GM12875 (cell line): ENCODE data around the gene TEKT2.

Experiments used
- H3K4me3 ChIP-seq: one replicate; pipeline ENCODE4 v1.5.1; 2011; ENCODE audit warnings: low read depth, low read length, control low read depth
- TF ChIP-seq, protein P1 (sequence below): IDR thresholded peaks from 2 replicates; pipeline ENCODE4 v1.5.1; 2011; ENCODE audit warnings: low read depth, mild to moderate bottlenecking, control low read depth, inconsistent platforms, low read length, moderate library complexity, borderline replicate concordance; ENCODE audit not compliant: insufficient read depth

The TEKT2 gene

DNA sequence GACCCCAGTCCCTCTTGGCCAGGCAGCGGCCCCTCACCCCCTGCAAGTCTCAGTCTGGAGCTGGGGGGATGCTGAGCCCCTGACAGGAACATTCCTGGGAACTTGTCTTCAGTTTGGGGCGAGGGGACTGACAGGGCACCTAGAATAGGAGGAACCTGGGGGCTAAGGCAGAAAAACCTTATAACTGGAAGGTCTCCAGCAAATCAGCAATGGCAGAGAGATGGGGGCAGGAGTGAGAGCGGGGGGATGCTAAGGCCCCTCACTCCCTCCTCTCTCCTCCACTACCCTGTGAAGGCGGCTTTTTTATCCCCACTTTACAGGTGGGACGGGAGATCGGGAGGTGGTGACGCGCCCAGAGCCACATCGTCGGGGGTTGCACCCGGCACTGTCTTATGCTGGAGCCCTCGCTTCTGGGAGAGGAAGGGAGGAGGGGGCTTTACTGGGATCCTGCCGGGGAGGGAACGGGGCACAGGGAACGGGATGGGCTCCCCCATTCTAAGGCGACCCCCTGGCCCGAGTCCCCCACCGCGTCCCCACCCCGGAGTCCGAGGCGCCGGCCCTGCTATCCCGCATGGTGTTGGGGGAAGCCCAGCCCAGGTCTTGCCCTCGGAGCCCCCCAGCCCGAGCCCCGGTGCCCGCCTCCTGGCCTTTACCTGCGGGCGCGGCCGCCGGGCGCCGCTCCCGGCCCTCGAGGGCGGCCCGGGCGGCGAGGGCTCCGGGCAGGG is 40.7 kb downstream of the TEKT2 start:
- TF ChIP-seq, protein P1, sequence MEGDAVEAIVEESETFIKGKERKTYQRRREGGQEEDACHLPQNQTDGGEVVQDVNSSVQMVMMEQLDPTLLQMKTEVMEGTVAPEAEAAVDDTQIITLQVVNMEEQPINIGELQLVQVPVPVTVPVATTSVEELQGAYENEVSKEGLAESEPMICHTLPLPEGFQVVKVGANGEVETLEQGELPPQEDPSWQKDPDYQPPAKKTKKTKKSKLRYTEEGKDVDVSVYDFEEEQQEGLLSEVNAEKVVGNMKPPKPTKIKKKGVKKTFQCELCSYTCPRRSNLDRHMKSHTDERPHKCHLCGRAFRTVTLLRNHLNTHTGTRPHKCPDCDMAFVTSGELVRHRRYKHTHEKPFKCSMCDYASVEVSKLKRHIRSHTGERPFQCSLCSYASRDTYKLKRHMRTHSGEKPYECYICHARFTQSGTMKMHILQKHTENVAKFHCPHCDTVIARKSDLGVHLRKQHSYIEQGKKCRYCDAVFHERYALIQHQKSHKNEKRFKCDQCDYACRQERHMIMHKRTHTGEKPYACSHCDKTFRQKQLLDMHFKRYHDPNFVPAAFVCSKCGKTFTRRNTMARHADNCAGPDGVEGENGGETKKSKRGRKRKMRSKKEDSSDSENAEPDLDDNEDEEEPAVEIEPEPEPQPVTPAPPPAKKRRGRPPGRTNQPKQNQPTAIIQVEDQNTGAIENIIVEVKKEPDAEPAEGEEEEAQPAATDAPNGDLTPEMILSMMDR = no peak
- no peak overlapping the region for H3K4me3 ChIP-seq

DNA sequence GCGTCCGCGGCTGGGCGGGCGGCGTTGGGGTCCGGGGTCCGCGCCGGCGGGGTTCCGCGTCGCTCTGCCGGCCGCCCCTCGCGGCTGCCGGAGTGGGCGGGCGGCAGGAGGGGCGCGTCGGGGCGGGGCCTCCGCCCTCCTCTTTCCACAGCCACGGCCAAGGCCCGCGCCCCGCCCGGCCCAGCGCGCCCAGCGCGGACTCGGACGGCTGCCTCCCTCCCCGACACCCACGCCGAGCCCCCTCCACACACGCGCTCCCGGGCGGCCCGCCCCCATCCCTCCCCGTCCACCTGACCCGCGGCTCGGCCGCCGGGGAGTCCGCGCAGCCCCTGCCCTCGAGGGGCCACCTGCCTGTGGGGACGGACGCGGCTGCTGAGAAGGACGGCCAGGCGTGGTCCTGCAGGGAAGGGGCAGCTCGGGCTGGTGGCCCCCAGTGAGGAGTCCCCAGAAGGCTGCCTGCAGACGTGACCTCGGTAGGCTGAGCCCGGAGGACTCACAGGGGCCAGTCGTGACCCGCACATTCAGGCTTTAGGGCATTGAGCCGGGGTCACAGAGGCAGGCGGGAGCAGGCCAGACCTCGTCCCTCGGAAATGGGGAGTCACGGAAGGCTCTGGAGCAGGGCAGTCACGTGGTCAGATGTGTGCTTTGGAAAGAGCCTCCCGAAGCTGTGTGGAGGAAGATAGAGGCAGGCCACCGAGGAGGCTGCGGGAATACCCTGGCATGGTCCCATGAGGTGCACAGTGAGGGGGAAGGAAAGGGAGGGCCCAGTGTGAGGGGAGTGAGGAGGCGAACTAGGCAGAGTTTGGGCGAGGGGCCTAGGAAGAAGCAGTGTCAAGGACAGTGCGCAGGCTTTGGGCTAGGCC is 41.5 kb downstream of the TEKT2 start, which contains the start of gene COL8A2:
TSS of gene COL8A2 (minus strand) at position 94 of the 863 bp plus-strand sequence. CDS start 24,980 bp downstream, outside the sequence.
- peak within 1 kb of the TSS; percentile 2 for H3K4me3 ChIP-seq
- TF ChIP-seq, protein P1 = no peak

DNA sequence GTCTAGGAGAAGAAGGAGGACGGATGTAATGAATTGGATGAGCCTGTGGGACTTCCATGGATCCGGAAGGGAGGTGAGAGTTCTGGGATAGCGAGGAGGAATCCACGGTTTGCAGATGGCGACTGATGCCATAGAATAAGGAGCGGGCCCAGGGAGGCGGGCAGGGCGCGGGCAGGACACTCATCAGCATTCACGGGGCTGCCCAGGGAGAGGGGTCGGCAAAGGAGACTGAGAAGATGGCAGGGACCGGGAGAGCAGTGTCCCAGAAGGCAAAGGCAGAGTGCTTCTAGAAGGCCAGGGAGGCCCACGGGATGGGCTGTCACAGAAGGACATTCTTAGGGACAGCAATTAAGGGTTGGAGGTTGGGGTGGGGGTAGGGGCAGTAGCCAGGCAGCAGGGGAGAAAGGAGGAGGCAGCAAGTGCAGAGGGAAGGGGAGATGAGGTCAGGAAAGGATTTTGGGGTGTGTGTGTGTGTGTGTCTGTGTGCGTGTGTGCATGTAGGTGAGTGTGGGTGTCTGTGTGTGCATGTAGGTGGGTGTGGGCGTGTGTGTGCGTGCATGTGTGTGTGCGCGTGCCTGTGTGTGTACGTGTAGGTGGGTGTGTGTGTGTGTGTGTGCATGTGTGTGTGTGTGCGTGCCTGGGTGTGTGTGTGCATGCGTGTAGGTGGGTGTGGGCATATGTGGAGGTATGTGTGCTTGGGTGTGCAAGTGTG is 42.3 kb downstream of the TEKT2 start:
- no peak overlapping the region for H3K4me3 ChIP-seq
- TF ChIP-seq, protein P1 = no peak

DNA sequence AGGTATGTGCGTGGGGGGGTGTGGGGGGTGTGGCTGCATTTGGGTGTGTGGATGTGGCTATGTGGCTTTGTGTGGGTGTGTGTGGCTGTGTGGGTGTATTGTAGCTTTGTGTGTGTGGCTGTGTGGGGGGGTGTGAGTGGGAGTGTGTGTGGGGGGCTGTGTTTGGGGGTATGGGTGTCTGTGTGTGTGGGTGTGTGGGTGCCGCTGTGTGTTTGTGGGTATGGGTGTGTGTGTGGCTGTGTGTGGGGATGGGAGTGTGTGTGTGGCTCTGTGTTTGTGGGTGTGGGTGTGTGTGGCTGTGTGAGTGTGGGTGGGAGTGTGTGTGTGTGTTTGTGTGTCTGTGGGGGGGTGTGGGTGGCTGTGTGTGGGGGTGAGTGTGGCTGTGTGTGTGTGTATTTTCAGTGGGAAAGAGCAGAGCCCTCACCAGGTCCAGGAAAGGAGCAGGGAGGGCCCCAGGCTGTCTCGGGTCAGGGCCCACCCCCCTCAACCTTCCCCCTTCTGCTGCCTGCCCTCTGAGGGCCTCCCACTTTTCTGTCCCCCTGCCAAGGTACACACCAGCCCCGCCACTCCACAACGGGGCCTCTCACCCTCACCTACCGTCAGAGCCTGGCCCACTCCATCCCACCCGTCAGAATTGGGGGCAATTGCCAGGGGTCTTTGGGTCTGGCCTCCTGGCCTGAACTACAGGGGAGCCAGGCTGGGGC is 43.1 kb downstream of the TEKT2 start:
- TF ChIP-seq, protein P1 = no peak
- H3K4me3 ChIP-seq = no peak overlapping the region

DNA sequence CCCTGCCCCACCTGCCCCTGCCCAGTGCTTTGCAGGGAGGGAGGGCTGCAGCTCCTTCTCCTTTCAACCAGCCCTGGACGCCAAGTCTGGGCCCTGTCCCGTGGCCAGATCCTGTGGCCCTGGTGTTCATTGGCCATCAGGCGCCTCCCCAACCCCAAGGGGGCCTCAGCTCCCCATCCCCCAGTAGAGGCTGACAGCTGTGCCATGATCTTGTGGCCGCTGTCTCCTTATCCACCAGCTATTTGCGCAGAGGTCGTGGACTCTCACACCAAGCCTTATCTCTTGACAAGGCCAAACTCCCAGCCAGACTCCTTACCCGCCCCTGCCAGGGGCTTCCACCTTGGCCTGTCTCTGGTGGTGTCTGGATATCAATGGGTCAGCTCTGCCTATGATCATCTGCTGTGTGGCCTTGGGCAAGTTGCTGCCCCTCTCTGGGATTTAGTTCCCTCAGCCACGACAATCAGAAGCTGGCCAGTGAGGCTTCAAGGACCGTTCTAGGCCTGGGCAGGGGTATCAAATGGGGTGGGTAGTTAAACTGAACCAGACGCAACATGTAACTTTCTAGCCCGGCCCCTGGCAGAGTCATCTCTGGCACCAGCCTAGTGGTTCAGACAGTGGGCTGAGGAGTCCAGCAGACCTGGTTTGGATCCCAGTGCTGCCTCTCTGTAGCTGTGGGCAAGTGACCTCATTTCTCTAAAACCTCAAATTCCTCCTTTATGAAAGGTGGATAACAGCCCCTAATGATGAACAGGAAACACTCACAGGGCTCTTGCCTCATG is 44.4 kb downstream of the TEKT2 start:
- H3K4me3 ChIP-seq = no peak overlapping the region
- TF ChIP-seq, protein P1 = no peak

DNA sequence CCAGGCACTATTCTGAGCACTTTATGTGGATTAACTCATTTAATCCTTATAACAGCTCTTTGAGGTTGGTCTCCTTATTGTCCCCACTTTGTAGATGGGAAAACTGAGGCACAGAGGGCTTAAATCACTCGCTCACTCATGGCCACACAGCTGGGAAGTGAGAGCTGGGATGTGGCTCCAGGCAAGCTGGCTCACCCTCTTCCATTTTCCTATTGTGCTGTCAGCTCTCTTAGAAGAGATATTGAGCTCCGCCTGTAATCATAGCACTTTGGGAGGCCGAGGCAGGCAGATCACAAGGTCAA is 45.0 kb downstream of the TEKT2 start:
- TF ChIP-seq, protein P1 = no peak
- no peak overlapping the region for H3K4me3 ChIP-seq
